GM19328 (cell line): ENCODE measurements around the gene CD180.

Experiments used
- ATAC-seq: cut with Tn5 transposase; IDR thresholded peaks from one replicate; pipeline ENCODE4 v1.9.1; 2021; ENCODE audit warnings: mild to moderate bottlenecking, moderate library complexity; ENCODE audit not compliant: unreplicated experiment

The CD180 gene

GRCh38 chr5:67163863-67164595 lies 32.6 kb downstream of the CD180 start:
- no peak for ATAC-seq

GRCh38 chr5:67163231-67163756 lies 33.3 kb downstream of the CD180 start:
- no peak for ATAC-seq

GRCh38 chr5:67161767-67162166 lies 34.8 kb downstream of the CD180 start:
- ATAC-seq, result no peak

GRCh38 chr5:67160985-67161384 lies 35.6 kb downstream of the CD180 start:
- no peak for ATAC-seq

GRCh38 chr5:67160272-67160671 lies 36.3 kb downstream of the CD180 start:
- ATAC-seq, result no peak

- no peak for ATAC-seq
Measured at GRCh38 chr5:67156976-67157583, 39.5 kb downstream of the CD180 start.

- no peak for ATAC-seq
Measured at GRCh38 chr5:67154556-67155206, 41.9 kb downstream of the CD180 start.

GRCh38 chr5:67153292-67153691 lies 43.3 kb downstream of the CD180 start:
- ATAC-seq, result no peak

GRCh38 chr5:67152400-67152799 lies 44.2 kb downstream of the CD180 start:
- ATAC-seq, result no peak

- ATAC-seq, result no peak
Measured at GRCh38 chr5:67149951-67150523, 46.6 kb downstream of the CD180 start.

- ATAC-seq, result no peak
Measured at GRCh38 chr5:67149057-67149950, 47.3 kb downstream of the CD180 start.

- ATAC-seq, result no peak
Measured at GRCh38 chr5:67147760-67148159, 48.8 kb downstream of the CD180 start.

- no peak for ATAC-seq
Measured at GRCh38 chr5:67146981-67147380, 49.6 kb downstream of the CD180 start.

- no peak for ATAC-seq
Measured at GRCh38 chr5:67146574-67146973, 50.0 kb downstream of the CD180 start.

- no peak for ATAC-seq
Measured at GRCh38 chr5:67144183-67144639, 52.4 kb downstream of the CD180 start.

- ATAC-seq, result no peak
Measured at GRCh38 chr5:67143549-67143948, 53.0 kb downstream of the CD180 start.

- ATAC-seq, result no peak
Measured at GRCh38 chr5:67142816-67143215, 53.8 kb downstream of the CD180 start.

GRCh38 chr5:67141644-67142043 lies 55.0 kb downstream of the CD180 start:
- ATAC-seq, result no peak

- ATAC-seq, result no peak
Measured at GRCh38 chr5:67140413-67140812, 56.2 kb downstream of the CD180 start.

GRCh38 chr5:67139030-67139429 lies 57.6 kb downstream of the CD180 start:
- no peak for ATAC-seq
